ENCODE measurements around the gene RAD51B.

DNA sequence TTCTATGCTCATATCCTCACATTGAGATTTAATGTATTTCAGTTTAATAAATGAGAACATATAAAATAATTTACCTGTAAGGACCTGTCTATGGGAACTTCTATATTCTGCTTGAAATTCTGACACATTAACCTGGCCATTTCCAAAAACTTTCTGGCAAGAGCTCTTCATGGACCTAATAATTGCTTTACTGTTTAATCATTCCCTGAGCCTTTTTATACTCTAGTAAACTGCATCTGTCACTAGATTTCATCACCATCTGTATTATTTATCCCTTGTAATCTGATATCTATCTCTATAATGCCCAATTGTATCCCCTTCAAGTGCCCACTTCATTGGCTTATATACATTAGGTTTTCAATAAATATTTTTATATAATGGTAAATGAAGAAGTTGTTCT lies 327.7 kb downstream of the RAD51B start:
- TF ChIP-seq, protein P1, sequence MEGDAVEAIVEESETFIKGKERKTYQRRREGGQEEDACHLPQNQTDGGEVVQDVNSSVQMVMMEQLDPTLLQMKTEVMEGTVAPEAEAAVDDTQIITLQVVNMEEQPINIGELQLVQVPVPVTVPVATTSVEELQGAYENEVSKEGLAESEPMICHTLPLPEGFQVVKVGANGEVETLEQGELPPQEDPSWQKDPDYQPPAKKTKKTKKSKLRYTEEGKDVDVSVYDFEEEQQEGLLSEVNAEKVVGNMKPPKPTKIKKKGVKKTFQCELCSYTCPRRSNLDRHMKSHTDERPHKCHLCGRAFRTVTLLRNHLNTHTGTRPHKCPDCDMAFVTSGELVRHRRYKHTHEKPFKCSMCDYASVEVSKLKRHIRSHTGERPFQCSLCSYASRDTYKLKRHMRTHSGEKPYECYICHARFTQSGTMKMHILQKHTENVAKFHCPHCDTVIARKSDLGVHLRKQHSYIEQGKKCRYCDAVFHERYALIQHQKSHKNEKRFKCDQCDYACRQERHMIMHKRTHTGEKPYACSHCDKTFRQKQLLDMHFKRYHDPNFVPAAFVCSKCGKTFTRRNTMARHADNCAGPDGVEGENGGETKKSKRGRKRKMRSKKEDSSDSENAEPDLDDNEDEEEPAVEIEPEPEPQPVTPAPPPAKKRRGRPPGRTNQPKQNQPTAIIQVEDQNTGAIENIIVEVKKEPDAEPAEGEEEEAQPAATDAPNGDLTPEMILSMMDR (IDR thresholded peaks at IDR 0.05): no peak
- TF ChIP-seq POLR2A (IDR thresholded peaks at IDR 0.05): no peak

Data from tibial nerve (tissue), 3 donors.